Endothelial cell of umbilical vein (primary cell): ENCODE measurements around the gene SH3PXD2A. TPM values are rescaled to one million over a fixed set of nuclear protein-coding genes. Genes with fewer than 3 reads are reported as not detected.

Experiments used
- BruUV-seq: library from RNA; stranded (reverse); fragments of 400-500 nt; replicated peaks from 2 replicates; lab custom pipeline; 2021; lab: Mats Ljungman, UMichigan
- CTCF ChIA-PET: fragments of 300-600, 350-600 bp; sonication (Branson Sonifier 250); formaldehyde crosslinking; loops from one replicate; lab custom pipeline; 2021; ENCODE audit warnings: antibody characterized with exemption, inconsistent platforms; lab: Charles Lee
- POLR2A ChIA-PET: fragments of 300-600, 350-600 bp; sonication (Branson Sonifier 250); formaldehyde crosslinking; loops from one replicate; lab custom pipeline; 2021; ENCODE audit warnings: antibody characterized with exemption, inconsistent platforms; lab: Charles Lee
- DNase-seq: peaks from one replicate; pipeline ENCODE4 v3.0.0-alpha.2; 2011; ENCODE audit warnings: low read depth, low spot score
- FAIRE-seq: peaks from 2 replicates; lab custom pipeline; 2011; peaks lifted over from hg19 to GRCh38; lab: Jason Lieb, UNC
- H2AFZ ChIP-seq: 2 replicates; pipeline ENCODE4 v1.6.0; 2012; ENCODE audit warnings: low read depth, low read length, control low read depth, inconsistent platforms
- H3K27ac ChIP-seq: 2 replicates; pipeline ENCODE4 v1.5.1; 2011; ENCODE audit warnings: low read depth, mild to moderate bottlenecking, control low read depth, low read length, moderate library complexity; ENCODE audit not compliant: insufficient read depth
- H3K27me3 ChIP-seq, 2 experiments: 2 replicates each; pipeline versions ENCODE4 v1.6.0 to v1.6.1; 2011; ENCODE audit warnings: low read length in 2 of 2, mixed read lengths in 1 of 2; ENCODE audit not compliant: control insufficient read depth in 2 of 2, insufficient read depth in 2 of 2
- H3K36me3 ChIP-seq, 2 experiments: 2 replicates in 1 of 2; 3 replicates in 1 of 2; pipeline ENCODE4 v1.5.1; 2011; ENCODE audit warnings: low read length in 2 of 2, mild to moderate bottlenecking in 1 of 2, moderate library complexity in 1 of 2; ENCODE audit not compliant: control insufficient read depth in 2 of 2, insufficient read depth in 2 of 2; ENCODE audit errors: extremely low read depth in 1 of 2
- H3K4me1 ChIP-seq: 3 replicates; pipeline ENCODE4 v1.5.1; 2011; ENCODE audit warnings: mild to moderate bottlenecking, low read length; ENCODE audit not compliant: control insufficient read depth, insufficient read depth; ENCODE audit errors: extremely low read depth
- H3K4me2 ChIP-seq: 2 replicates; pipeline ENCODE4 v1.6.1; 2011; ENCODE audit warnings: low read length, control low read depth, mixed read lengths; ENCODE audit not compliant: insufficient read depth
- H3K4me3 ChIP-seq, 3 experiments: fragments of 200-600 bp in 1 of 3; sonication (generic), shearing (Covaris generic) in 1 of 3; replicated peaks in 1 of 3; 2 replicates each; pipeline ENCODE4 v1.5.1; 2011 to 2016; ENCODE audit warnings: control low read depth in 3 of 3, low read length in 3 of 3, mild to moderate bottlenecking in 2 of 3, inconsistent platforms in 1 of 3, low read depth in 1 of 3, moderate library complexity in 1 of 3; ENCODE audit not compliant: insufficient read depth in 1 of 3
- H3K79me2 ChIP-seq: 2 replicates; pipeline ENCODE4 v1.6.0; 2012; ENCODE audit warnings: low read length, inconsistent platforms; ENCODE audit not compliant: control insufficient read depth, insufficient read depth
- H3K9ac ChIP-seq: replicated peaks from 2 replicates; pipeline ENCODE3; 2011; ENCODE audit warnings: low read length, control low read depth; ENCODE audit not compliant: insufficient read depth; ENCODE audit errors: extremely low read depth
- H3K9me1 ChIP-seq: replicated peaks from 3 replicates; pipeline ENCODE4 v1.6.0; 2011; ENCODE audit warnings: mild to moderate bottlenecking, low read length; ENCODE audit not compliant: control insufficient read depth, insufficient read depth; ENCODE audit errors: extremely low read depth
- H3K9me3 ChIP-seq: replicated peaks from 2 replicates; pipeline ENCODE4 v1.5.1; 2012; ENCODE audit warnings: low read length, inconsistent platforms; ENCODE audit not compliant: control insufficient read depth, insufficient read depth
- H4K20me1 ChIP-seq: replicated peaks from 2 replicates; pipeline ENCODE3; 2011; ENCODE audit warnings: mild to moderate bottlenecking, low read length; ENCODE audit not compliant: control insufficient read depth, insufficient read depth; ENCODE audit errors: extremely low read depth
- CTCF ChIP-seq, 2 donors: IDR thresholded peaks; 1 replicate in 1 of 2; 2 replicates in 1 of 2; pipeline ENCODE4 v1.5.1; 2011; ENCODE audit warnings: low read length in 2 of 2, mild to moderate bottlenecking in 2 of 2, moderate library complexity in 2 of 2, control low read depth in 1 of 2, inconsistent platforms in 1 of 2, low read depth in 1 of 2; ENCODE audit not compliant: insufficient read depth in 1 of 2; ENCODE audit errors: extremely low read depth in 1 of 2
- EZH2 ChIP-seq: IDR thresholded peaks from 2 replicates; pipeline ENCODE4 v1.6.1; 2012; ENCODE audit warnings: borderline replicate concordance, low read depth, mild to moderate bottlenecking, moderate library complexity, low read length, inconsistent platforms; ENCODE audit not compliant: severe bottlenecking
- FOS ChIP-seq: IDR thresholded peaks from 2 replicates; pipeline ENCODE4 v1.6.1; 2011; ENCODE audit warnings: mild to moderate bottlenecking, low read length, moderate library complexity, borderline replicate concordance; ENCODE audit not compliant: insufficient read depth
- GATA2 ChIP-seq: IDR thresholded peaks from 2 replicates; pipeline ENCODE4 v1.7.0; 2011; ENCODE audit warnings: low read depth, mild to moderate bottlenecking, moderate library complexity, mixed read lengths, low read length; ENCODE audit not compliant: insufficient read length, insufficient read depth
- JUN ChIP-seq: IDR thresholded peaks from 2 replicates; pipeline ENCODE4 v1.6.1; 2011; ENCODE audit warnings: borderline replicate concordance, low read depth; ENCODE audit not compliant: insufficient read length, insufficient read depth
- MYC ChIP-seq: IDR thresholded peaks from one replicate; pipeline ENCODE4 v1.6.1; 2011; ENCODE audit warnings: mild to moderate bottlenecking, low read depth, low read length
- POLR2A ChIP-seq: IDR thresholded peaks from 2 replicates; pipeline ENCODE4 v1.6.1; 2012; ENCODE audit warnings: low read depth, mild to moderate bottlenecking, control low read depth, low read length
- POLR2AphosphoS5 ChIP-seq: IDR thresholded peaks from 2 replicates; pipeline ENCODE4 v1.6.1; 2012; ENCODE audit warnings: low read depth, mild to moderate bottlenecking, control low read depth, low read length, moderate library complexity; ENCODE audit not compliant: insufficient read depth
- dilution Hi-C: fragments of 300-500 bp; cut with MboI; formaldehyde crosslinking; loops from one replicate; pipeline ENCODE4 v1.15.0; 2019; ENCODE audit warnings: low sequenced_read_pairs; ENCODE audit not compliant: extremely low pct_ligation_motif_present
- intact Hi-C: fragments of 100-400 bp; cut with micrococcal nuclease; formaldehyde crosslinking; loops from one replicate; pipeline ENCODE4 v1.10.0; 2022
- polyA plus RNA-seq, 4 experiments: library from polyadenylated mRNA; depleted of rRNA in 3 of 4; stranded (reverse) in 3 of 4; unstranded in 1 of 4; fragments of >200 nt; gene quantifications; 2 replicates each; pipeline versions ENCODE4 v1.2.1 to v1.2.3, GENCODE V29; 2011 to 2012; ENCODE audit warnings: missing spikeins in 1 of 4
- total RNA-seq: library from RNA; stranded (reverse); gene quantifications from 2 replicates; pipeline ENCODE4 v1.2.3, GENCODE V29; 2021
- TF ChIP-seq, protein P1 (sequence below): IDR thresholded peaks from 2 replicates; pipeline ENCODE4 v1.6.1; 2011; ENCODE audit not compliant: insufficient read depth, insufficient read length

The SH3PXD2A gene
- total and polyA plus RNA-seq, 2 donors (not counting 3 experiments of a cell fraction or from before 2014, with no cell fraction given) = 1.4 to 5.1 TPM

DNA sequence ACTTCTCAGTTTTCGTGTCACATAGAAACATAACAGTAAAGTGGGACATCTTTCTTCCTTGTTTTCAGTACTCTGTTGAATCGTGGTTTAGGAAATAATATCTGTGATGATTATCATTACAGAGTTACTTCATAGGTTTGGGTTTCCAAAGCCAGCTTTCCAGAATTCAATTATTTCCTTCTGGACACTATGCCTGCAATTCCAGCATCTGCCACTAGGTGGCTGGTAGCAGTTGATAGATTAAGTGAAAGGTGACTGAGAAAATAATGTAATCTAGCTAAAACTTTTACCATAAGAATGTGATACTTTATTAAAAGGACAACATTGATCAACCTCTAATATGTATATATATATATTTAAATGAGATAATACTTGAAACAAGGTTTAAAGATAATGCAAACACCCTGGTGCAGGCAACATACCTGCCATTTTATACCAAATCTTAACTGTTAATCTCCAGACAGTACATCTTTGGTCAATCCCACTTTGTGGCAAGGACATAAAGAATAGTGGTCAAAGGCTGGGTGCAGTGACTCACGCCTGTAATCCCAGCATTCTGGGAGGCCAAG is 102.6 kb downstream of the SH3PXD2A start:
- Histone ChIP-seq H3K4me2 (no peak overlapping the region), H3K9me1 (no peaks in the 10 kb centered on the region), H3K27ac (no peak overlapping the region), H3K4me3 (no peak overlapping the region), H3K9ac (no peak overlapping the region), H3K4me1 (peaks cover 7% of the 10 kb centered on the region), H2AFZ (no peak overlapping the region), H3K79me2 (no peaks in the 10 kb centered on the region), H4K20me1 (no peaks in the 10 kb centered on the region), H3K9me3 (no peaks in the 10 kb centered on the region), H3K36me3 (no peaks in the 10 kb centered on the region), H3K27me3 (no peaks in the 10 kb centered on the region)
- dilution Hi-C loops = no loop called here
- TF ChIP-seq FOS = no peak
- TF ChIP-seq CTCF (IDR thresholded peaks at IDR 0.05; ENCODE audit: extremely low read depth in 1 of 2, insufficient read depth in 1 of 2, low read depth in 1 of 2, low read length in 2 of 2) = peak; percentile 57 to 62
- ChIA-PET POLR2A (no interaction called here), CTCF (interaction anchor here (0.7 to 4.4 kb wide), 15 partner anchors 12 to 135 kb away, joined by 3 to 30 read pairs (median 4); partner anchors contain the start of gene SH3PXD2A)
- no TSS peak for BruUV-seq
- intact Hi-C loops = no loop called here
- DNase-seq (no peak), FAIRE-seq (peak; percentile 54)

GRCh38 chr10:103751667-103752290 is 103.6 kb downstream of the SH3PXD2A start:
- Histone ChIP-seq H3K36me3 (no peaks in the 10 kb centered on the region), H3K27ac (no peak overlapping the region), H3K9me3 (no peaks in the 10 kb centered on the region), H3K4me2 (no peak overlapping the region), H3K79me2 (no peaks in the 10 kb centered on the region), H3K4me3 (no peak overlapping the region), H2AFZ (no peak overlapping the region), H4K20me1 (no peaks in the 10 kb centered on the region), H3K9ac (no peak overlapping the region), H3K27me3 (no peaks in the 10 kb centered on the region), H3K4me1 (no peaks in the 10 kb centered on the region), H3K9me1 (no peaks in the 10 kb centered on the region)
- FAIRE-seq (no peak), DNase-seq (no peak)
- CTCF ChIA-PET = interaction anchor here (0.9 to 4.2 kb wide), 7 partner anchors 18 to 106 kb away, joined by 3 to 30 read pairs (median 6); partner anchors contain the start of gene SH3PXD2A
- TF ChIP-seq, protein P1, sequence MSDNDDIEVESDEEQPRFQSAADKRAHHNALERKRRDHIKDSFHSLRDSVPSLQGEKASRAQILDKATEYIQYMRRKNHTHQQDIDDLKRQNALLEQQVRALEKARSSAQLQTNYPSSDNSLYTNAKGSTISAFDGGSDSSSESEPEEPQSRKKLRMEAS = no peak
- no peak for TF ChIP-seq EZH2
- no peak for TF ChIP-seq GATA2
- no peak for TF ChIP-seq FOS
- no peak for TF ChIP-seq POLR2AphosphoS5
- no peak for TF ChIP-seq POLR2A
- TF ChIP-seq MYC = no peak
- TF ChIP-seq CTCF (IDR thresholded peaks at IDR 0.05; ENCODE audit: extremely low read depth in 1 of 2, insufficient read depth in 1 of 2, low read depth in 1 of 2, low read length in 2 of 2) = no peak
- TF ChIP-seq JUN = no peak
- POLR2A ChIA-PET = no interaction called here
- intact Hi-C loops = no loop called here
- dilution Hi-C loops = no loop called here
- no TSS peak for BruUV-seq
